Measurements from ENCODE around the gene C2orf42. TPM values are rescaled to one million over a fixed set of nuclear protein-coding genes. Genes with fewer than 3 reads are reported as not detected.

C2orf42 gene
- total RNA-seq, 3 donors from 2014 or later (not counting 1 experiment from before 2014, with no cell fraction given), result 22.7 to 31.5 (median 25.7) TPM

DNA sequence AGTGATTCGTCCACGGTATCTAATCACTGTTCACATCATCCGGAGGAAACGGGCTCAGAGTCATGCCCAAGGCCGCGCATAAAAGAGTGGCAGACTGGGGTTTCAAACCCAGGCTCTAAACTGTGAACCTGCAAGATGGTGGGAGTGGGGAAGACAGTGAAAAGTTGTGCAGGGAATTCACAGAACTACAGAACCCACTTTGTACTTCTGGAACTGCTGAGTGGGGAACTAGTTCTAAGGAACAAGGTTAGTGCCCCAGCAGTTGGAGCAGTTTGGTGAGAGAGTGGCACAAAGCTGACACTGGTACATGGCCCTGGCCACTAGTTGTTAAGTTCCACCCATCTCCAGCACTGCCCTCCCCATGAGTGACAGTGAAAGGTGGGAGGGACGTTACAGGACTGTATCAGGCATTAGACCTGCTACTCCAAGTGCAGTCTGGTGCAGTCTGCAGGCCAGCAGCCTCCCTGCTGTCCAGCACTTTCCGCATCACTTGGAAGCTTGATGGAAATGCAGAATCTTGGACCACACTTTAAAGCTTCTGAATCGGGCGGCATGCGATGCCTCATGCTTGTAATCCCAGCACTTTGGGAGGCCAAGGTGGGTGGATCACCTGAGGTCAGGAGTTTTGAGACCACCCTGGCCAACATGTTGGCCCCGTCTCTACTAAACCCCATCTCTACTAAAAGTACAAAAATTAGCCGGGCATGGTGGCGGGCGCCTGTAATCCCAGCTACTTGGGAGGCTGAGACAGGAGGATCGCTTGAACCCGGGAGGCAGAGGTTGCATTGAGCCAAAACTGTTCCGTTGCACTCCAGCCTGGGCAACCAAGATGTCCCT lies 47.3 kb downstream of the C2orf42 start:
- Mint-ChIP-seq H3K27me3 (ENCODE audit: low read depth in 2 of 2) (no peaks in the 10 kb centered on the region), H3K4me3 (peak overlapping the region; percentile 94), H3K27ac (peak overlapping the region; percentile 98 to 100), H3K36me3 (no peaks in the 10 kb centered on the region), H3K9me3 (no peaks in the 10 kb centered on the region), H3K4me1 (peaks cover 35 to 42% of the 10 kb centered on the region in 2 donors)
- DNase-seq (peak; percentile 53 to 77), ATAC-seq (peak; percentile 10 to 31 (median 15))
- no peaks in the 10 kb centered on the region for H3K36me3 ChIP-seq (ENCODE audit: control insufficient read depth, insufficient read depth, low read length)
- H3K27me3 ChIP-seq (ENCODE audit: control insufficient read depth, insufficient read depth, low read length), result no peaks in the 10 kb centered on the region
- TF ChIP-seq, protein P1, sequence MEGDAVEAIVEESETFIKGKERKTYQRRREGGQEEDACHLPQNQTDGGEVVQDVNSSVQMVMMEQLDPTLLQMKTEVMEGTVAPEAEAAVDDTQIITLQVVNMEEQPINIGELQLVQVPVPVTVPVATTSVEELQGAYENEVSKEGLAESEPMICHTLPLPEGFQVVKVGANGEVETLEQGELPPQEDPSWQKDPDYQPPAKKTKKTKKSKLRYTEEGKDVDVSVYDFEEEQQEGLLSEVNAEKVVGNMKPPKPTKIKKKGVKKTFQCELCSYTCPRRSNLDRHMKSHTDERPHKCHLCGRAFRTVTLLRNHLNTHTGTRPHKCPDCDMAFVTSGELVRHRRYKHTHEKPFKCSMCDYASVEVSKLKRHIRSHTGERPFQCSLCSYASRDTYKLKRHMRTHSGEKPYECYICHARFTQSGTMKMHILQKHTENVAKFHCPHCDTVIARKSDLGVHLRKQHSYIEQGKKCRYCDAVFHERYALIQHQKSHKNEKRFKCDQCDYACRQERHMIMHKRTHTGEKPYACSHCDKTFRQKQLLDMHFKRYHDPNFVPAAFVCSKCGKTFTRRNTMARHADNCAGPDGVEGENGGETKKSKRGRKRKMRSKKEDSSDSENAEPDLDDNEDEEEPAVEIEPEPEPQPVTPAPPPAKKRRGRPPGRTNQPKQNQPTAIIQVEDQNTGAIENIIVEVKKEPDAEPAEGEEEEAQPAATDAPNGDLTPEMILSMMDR (IDR thresholded peaks at IDR 0.05), result no peak
- WGBS (ENCODE audit: insufficient coverage), result 59% methylated on average over 18 of the region's 18 CpGs
- intact Hi-C loops (cut with micrococcal nuclease), result loop anchor here (2.0 to 10.0 kb wide), 4 partner anchors 47 to 496 kb away; partner anchors contain the start of gene C2orf42
- H3K9me3 ChIP-seq (ENCODE audit: control insufficient read depth, insufficient read depth, low read length), result no peaks in the 10 kb centered on the region
- H3K27ac ChIP-seq (ENCODE audit: low read length), result peak overlapping the region; percentile 98
- peak overlapping the region; percentile 65 for H3K4me3 ChIP-seq (ENCODE audit: low read length)
- peaks cover 41% of the 10 kb centered on the region for H3K4me1 ChIP-seq (ENCODE audit: control insufficient read depth, insufficient read depth, low read length)

DNA sequence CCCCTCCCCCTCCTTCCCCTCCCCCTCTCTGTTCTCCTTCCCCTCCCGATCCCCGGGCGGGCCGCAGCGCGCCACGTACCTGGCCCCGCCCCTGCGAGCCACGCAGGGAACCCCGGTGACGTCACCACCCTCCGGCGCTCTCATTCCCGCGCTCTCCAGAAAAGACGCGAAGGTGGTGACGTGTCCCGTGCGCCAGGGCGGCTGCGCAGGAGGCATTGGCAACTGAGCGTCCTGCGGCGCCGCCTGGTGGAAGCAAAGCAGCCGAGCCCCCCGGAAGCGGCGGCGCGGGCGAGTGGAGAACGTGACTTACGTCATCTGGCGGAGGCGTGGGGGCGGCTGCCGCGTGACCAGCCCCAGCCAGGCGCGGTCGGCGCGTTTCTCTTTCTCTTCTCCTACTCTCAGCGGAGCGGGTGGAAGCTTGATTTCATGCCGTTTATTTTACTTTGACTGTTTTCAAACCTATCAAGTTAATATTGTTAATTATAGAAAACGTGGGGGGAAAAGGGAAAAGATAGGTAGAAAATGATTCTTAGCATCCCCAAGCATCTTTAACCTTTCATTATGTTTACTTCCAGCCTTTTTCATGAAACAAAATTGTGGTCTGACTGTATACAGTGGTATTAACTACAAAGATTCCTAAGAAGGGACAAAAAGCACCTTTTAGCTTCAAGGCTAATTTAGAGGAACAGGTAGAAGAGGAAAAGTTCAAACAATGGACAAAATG lies 48.1 kb downstream of the C2orf42 start:
- H3K4me1 ChIP-seq (ENCODE audit: control insufficient read depth, insufficient read depth, low read length), result peaks cover 46% of the 10 kb centered on the region
- H3K4me1 Mint-ChIP-seq, result peaks cover 40 to 46% of the 10 kb centered on the region in 2 donors
- H3K4me3 ChIP-seq (ENCODE audit: low read length), result peak overlapping the region; percentile 65

DNA sequence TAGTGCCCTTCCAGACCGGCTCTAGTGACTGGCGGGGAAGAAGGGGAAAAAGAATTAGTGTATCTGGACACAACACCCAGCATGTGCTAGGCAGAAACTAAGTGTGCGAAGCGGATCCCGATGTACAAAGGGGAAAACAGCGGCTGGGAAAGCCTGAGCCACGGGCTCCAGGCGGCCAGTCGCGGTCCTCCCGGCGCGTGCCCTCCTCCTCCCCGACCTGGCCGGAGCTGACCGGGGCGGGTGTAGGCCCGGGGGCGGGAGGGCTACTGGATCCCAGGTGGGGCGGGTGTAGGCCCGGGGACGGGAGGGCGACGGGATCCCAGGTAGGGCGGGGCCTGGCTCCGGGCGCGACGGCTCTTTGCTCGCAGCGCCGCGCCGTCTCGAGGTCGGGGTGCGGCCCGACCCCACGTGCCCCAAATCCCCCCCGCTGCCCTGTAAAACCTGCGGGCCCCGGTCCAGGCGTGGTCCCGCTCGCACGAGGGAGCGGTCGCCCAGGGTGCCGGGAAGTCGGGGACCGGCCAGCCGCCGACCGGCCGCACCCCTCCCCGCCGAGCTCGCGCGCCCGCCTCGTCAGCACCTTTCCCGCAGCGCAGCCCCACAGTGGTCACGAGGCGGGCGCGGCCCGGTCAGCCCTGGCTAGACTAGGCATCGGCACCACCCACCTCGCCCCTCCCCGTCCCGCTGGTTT lies 48.8 kb downstream of the C2orf42 start:
- Histone ChIP-seq H3K27ac (ENCODE audit: low read length) (peak overlapping the region; percentile 98), H3K4me3 (ENCODE audit: low read length) (peak overlapping the region; percentile 44), H3K9me3 (ENCODE audit: control insufficient read depth, insufficient read depth, low read length) (no peaks in the 10 kb centered on the region), H3K4me1 (ENCODE audit: control insufficient read depth, insufficient read depth, low read length) (peaks cover 53% of the 10 kb centered on the region), H3K36me3 (ENCODE audit: control insufficient read depth, insufficient read depth, low read length) (no peaks in the 10 kb centered on the region), H3K27me3 (ENCODE audit: control insufficient read depth, insufficient read depth, low read length) (no peaks in the 10 kb centered on the region)
- ATAC-seq (peak in 1 of 3 donors; percentile 25), DNase-seq (no peak)
- Mint-ChIP-seq H3K9me3 (no peaks in the 10 kb centered on the region), H3K4me1 (peaks cover 47 to 54% of the 10 kb centered on the region in 2 donors), H3K27ac (peak overlapping the region; percentile 98 to 100), H3K36me3 (no peaks in the 10 kb centered on the region), H3K4me3 (peak overlapping the region; percentile 94), H3K27me3 (ENCODE audit: low read depth in 2 of 2) (no peaks in the 10 kb centered on the region)
- TF ChIP-seq, protein P1 (IDR thresholded peaks at IDR 0.05), result no peak
- intact Hi-C loops (cut with micrococcal nuclease), result loop anchor here (1.0 to 10.0 kb wide), 11 partner anchors 9 to 495 kb away; partner anchors contain the start of gene C2orf42
- WGBS (ENCODE audit: insufficient coverage), result under 1% methylated on average over 73 of the region's 73 CpGs

More for the DNA sequence above, 48.1 kb downstream of the C2orf42 start:
- Mint-ChIP-seq H3K27ac (peak overlapping the region; percentile 98 to 100), H3K4me3 (peak overlapping the region; percentile 94), H3K9me3 (no peaks in the 10 kb centered on the region), H3K27me3 (ENCODE audit: low read depth in 2 of 2) (no peaks in the 10 kb centered on the region), H3K36me3 (no peaks in the 10 kb centered on the region)
- Histone ChIP-seq H3K36me3 (ENCODE audit: control insufficient read depth, insufficient read depth, low read length) (no peaks in the 10 kb centered on the region), H3K27me3 (ENCODE audit: control insufficient read depth, insufficient read depth, low read length) (no peaks in the 10 kb centered on the region), H3K9me3 (ENCODE audit: control insufficient read depth, insufficient read depth, low read length) (no peaks in the 10 kb centered on the region), H3K27ac (ENCODE audit: low read length) (peak overlapping the region; percentile 98)
- peak; percentile 60 to 86 (median 69) for ATAC-seq
- WGBS (ENCODE audit: insufficient coverage), result under 1% methylated on average over 46 of the region's 50 CpGs
- intact Hi-C loops (cut with micrococcal nuclease), result loop anchor here (2.0 to 10.0 kb wide), 4 partner anchors 48 to 495 kb away; partner anchors contain the start of gene C2orf42
- peak; percentile 100 for DNase-seq
- TF ChIP-seq, protein P1 (IDR thresholded peaks at IDR 0.05), result peak; percentile 85
